Measurements from ENCODE around the gene CNFN.
A peak's percentile ranks its signal among the peaks of the same experiment; 100 is the strongest.

The CNFN gene

DNA sequence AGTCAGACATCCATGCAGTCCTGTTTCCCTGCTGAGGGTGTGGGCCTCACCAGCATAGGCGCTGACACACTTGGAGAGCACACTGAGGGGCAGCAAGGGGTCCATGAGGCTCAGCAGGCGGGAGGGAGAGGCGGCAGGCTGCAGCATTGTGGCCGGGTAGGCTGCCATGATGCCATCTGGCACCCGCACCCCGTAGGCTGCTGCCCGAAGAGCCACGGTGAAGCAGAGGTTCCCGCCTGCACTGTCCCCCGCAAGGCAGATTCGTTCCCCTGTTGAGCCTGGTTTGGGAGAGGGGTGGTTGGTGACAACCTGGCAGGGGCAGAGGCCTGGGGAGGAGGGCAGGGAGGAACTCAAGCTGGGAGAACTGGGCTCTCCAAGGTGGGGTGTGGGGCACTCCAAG is 16.0 kb upstream of the CNFN start:
- Histone ChIP-seq H3K4me3 (ENCODE audit: insufficient read depth in 1 of 2, low read depth in 1 of 2, low read length in 2 of 2) (no peak overlapping the region), H2BK120ac (ENCODE audit: low read depth, low read length) (no peak overlapping the region), H3K14ac (ENCODE audit: low read length in 2 of 2) (no peak overlapping the region), H3K4me1 (ENCODE audit: control insufficient read depth, insufficient read depth, low read depth, low read length) (peaks cover 22% of the 10 kb centered on the region), H3K18ac (ENCODE audit: low read depth in 1 of 2, low read length in 2 of 2) (no peak overlapping the region), H3K23ac (ENCODE audit: low read length in 2 of 2) (no peak overlapping the region), H3K27me3 (ENCODE audit: control insufficient read depth in 1 of 2, insufficient read depth in 1 of 2, low read length in 2 of 2) (no peaks in the 10 kb centered on the region), H3K79me1 (replicated peaks; ENCODE audit: low read length, poor library complexity, severe bottlenecking) (peaks cover 4% of the 10 kb centered on the region), H3K36me3 (ENCODE audit: control insufficient read depth in 1 of 2, insufficient read depth in 2 of 2, low read depth in 1 of 2, low read length in 2 of 2) (peaks cover 0 to 21% of the 10 kb centered on the region in 2 experiments), H2BK15ac (ENCODE audit: low read depth, poor library complexity, severe bottlenecking) (no peak overlapping the region), H3K4me2 (ENCODE audit: low read length, poor library complexity, severe bottlenecking) (no peak overlapping the region), H3K9me3 (ENCODE audit: control insufficient read depth, low read length) (no peaks in the 10 kb centered on the region), H2AFZ (ENCODE audit: low read depth, low read length) (no peak overlapping the region), H4K91ac (ENCODE audit: low read length) (no peak overlapping the region), H2BK5ac (ENCODE audit: low read depth, low read length, poor library complexity, severe bottlenecking) (no peak overlapping the region), H2BK12ac (ENCODE audit: low read length in 2 of 2) (no peak overlapping the region), H3K4ac (ENCODE audit: low read depth in 1 of 2, low read length in 2 of 2) (no peak overlapping the region), H3K27ac (ENCODE audit: low read length, poor library complexity, severe bottlenecking) (no peak overlapping the region), H3K9ac (ENCODE audit: low read length) (no peak overlapping the region), H4K8ac (ENCODE audit: low read length) (no peak overlapping the region), H2AK5ac (ENCODE audit: low read length, severe bottlenecking) (no peak overlapping the region)
- DNase-seq = no peak
- 95% methylated on average over 11 of the region's 11 CpGs for WGBS

DNA sequence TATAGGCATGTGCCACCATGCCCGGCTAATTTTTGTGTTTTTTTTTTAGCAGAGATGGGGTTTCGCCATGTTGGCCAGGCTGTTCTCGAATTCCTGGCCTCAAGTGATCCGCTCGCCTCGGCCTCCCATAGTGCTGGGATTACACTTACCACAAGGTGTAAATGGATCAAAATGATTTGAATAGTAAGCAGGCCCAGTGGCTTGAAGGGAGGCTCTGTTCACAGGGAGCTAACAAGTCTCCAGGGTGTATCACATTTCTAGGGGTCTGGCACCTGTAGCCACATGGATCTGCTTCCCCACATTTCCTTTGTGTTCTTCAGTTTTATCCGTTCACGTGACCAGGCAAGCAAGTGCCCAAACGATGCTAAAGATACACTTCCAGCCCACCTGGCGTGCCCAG is 13.5 kb upstream of the CNFN start:
- Histone ChIP-seq H2BK5ac (ENCODE audit: low read depth, low read length, poor library complexity, severe bottlenecking) (no peak overlapping the region), H2BK120ac (ENCODE audit: low read depth, low read length) (no peak overlapping the region), H3K14ac (ENCODE audit: low read length in 2 of 2) (no peak overlapping the region), H3K9me3 (ENCODE audit: control insufficient read depth, low read length) (no peaks in the 10 kb centered on the region), H3K18ac (ENCODE audit: low read depth in 1 of 2, low read length in 2 of 2) (no peak overlapping the region), H3K4me3 (ENCODE audit: insufficient read depth in 1 of 2, low read depth in 1 of 2, low read length in 2 of 2) (no peak overlapping the region), H3K4me2 (ENCODE audit: low read length, poor library complexity, severe bottlenecking) (no peak overlapping the region), H3K23ac (ENCODE audit: low read length in 2 of 2) (no peak overlapping the region), H4K8ac (ENCODE audit: low read length) (no peak overlapping the region), H3K27ac (ENCODE audit: low read length, poor library complexity, severe bottlenecking) (no peak overlapping the region), H2BK15ac (ENCODE audit: low read depth, poor library complexity, severe bottlenecking) (no peak overlapping the region), H2AK5ac (ENCODE audit: low read length, severe bottlenecking) (no peak overlapping the region), H3K4me1 (ENCODE audit: control insufficient read depth, insufficient read depth, low read depth, low read length) (peaks cover 18% of the 10 kb centered on the region), H3K9ac (ENCODE audit: low read length) (no peak overlapping the region), H2BK12ac (ENCODE audit: low read length in 2 of 2) (no peak overlapping the region), H3K4ac (ENCODE audit: low read depth in 1 of 2, low read length in 2 of 2) (no peak overlapping the region), H3K36me3 (ENCODE audit: control insufficient read depth in 1 of 2, insufficient read depth in 2 of 2, low read depth in 1 of 2, low read length in 2 of 2) (peaks cover 0 to 14% of the 10 kb centered on the region in 2 experiments), H4K91ac (ENCODE audit: low read length) (no peak overlapping the region), H2AFZ (ENCODE audit: low read depth, low read length) (no peak overlapping the region), H3K27me3 (ENCODE audit: control insufficient read depth in 1 of 2, insufficient read depth in 1 of 2, low read length in 2 of 2) (no peaks in the 10 kb centered on the region), H3K79me1 (replicated peaks; ENCODE audit: low read length, poor library complexity, severe bottlenecking) (peaks cover 15% of the 10 kb centered on the region)
- DNase-seq = no peak
- WGBS = 95% methylated on average over 9 of the region's 10 CpGs

DNA sequence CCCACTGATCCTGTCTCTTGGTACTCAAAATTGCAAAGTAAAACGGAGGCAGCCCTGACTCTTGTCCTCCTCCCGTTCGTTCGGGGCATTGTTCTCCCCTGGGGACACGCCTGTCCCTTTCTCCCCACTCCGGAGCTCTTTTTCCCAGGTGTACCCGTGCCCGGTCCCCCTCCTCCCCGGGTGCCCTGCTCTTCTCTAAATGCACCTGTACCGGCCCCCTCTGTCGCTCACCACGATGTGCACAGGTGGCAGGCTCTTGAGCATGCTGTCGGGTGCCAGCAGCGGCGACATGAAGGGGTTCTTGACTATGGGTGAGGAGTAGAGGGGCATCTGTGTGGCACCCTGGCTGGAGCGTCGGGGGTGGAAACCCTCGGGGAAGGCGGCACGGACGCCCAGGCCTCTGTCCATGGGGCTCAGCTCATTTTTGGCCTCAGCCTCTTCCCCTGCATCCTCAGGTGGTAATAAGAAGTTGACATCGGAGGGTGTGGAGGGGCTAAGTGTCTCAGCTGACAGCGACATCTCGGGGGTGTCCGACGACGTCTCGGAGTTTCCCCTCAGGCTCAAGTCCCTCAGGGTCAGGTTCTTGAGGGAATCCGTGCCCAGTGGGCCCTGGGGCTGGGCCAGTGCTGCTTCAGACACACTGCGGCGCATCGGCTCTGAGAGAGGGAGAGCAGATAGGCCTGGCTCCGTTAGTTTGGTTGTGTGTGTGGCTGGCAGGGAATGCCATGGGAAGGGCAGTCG is 12.4 kb upstream of the CNFN start:
- Histone ChIP-seq H3K4me2 (ENCODE audit: low read length, poor library complexity, severe bottlenecking) (peak overlapping the region; percentile 93), H2BK5ac (ENCODE audit: low read depth, low read length, poor library complexity, severe bottlenecking) (no peak overlapping the region), H4K8ac (ENCODE audit: low read length) (no peak overlapping the region), H2AK5ac (ENCODE audit: low read length, severe bottlenecking) (no peak overlapping the region), H3K79me1 (replicated peaks; ENCODE audit: low read length, poor library complexity, severe bottlenecking) (peaks cover 21% of the 10 kb centered on the region), H2BK15ac (ENCODE audit: low read depth, poor library complexity, severe bottlenecking) (no peak overlapping the region), H3K14ac (ENCODE audit: low read length in 2 of 2) (no peak overlapping the region), H3K36me3 (ENCODE audit: control insufficient read depth in 1 of 2, insufficient read depth in 2 of 2, low read depth in 1 of 2, low read length in 2 of 2) (peaks cover 0 to 13% of the 10 kb centered on the region in 2 experiments), H3K4ac (ENCODE audit: low read depth in 1 of 2, low read length in 2 of 2) (no peak overlapping the region), H3K9ac (ENCODE audit: low read length) (peak overlapping the region; percentile 78), H4K91ac (ENCODE audit: low read length) (no peak overlapping the region), H2AFZ (ENCODE audit: low read depth, low read length) (no peak overlapping the region), H3K18ac (ENCODE audit: low read depth in 1 of 2, low read length in 2 of 2) (no peak overlapping the region), H3K4me3 (ENCODE audit: insufficient read depth in 1 of 2, low read depth in 1 of 2, low read length in 2 of 2) (peak overlapping the region; percentile 5 to 79), H3K23ac (ENCODE audit: low read length in 2 of 2) (no peak overlapping the region), H3K27ac (ENCODE audit: low read length, poor library complexity, severe bottlenecking) (no peak overlapping the region), H2BK120ac (ENCODE audit: low read depth, low read length) (no peak overlapping the region), H2BK12ac (ENCODE audit: low read length in 2 of 2) (no peak overlapping the region), H3K9me3 (ENCODE audit: control insufficient read depth, low read length) (no peaks in the 10 kb centered on the region), H3K27me3 (ENCODE audit: control insufficient read depth in 1 of 2, insufficient read depth in 1 of 2, low read length in 2 of 2) (no peaks in the 10 kb centered on the region), H3K4me1 (ENCODE audit: control insufficient read depth, insufficient read depth, low read depth, low read length) (peaks cover 24% of the 10 kb centered on the region)
- 54% methylated on average over 28 of the region's 34 CpGs for WGBS
- no peak for DNase-seq

DNA sequence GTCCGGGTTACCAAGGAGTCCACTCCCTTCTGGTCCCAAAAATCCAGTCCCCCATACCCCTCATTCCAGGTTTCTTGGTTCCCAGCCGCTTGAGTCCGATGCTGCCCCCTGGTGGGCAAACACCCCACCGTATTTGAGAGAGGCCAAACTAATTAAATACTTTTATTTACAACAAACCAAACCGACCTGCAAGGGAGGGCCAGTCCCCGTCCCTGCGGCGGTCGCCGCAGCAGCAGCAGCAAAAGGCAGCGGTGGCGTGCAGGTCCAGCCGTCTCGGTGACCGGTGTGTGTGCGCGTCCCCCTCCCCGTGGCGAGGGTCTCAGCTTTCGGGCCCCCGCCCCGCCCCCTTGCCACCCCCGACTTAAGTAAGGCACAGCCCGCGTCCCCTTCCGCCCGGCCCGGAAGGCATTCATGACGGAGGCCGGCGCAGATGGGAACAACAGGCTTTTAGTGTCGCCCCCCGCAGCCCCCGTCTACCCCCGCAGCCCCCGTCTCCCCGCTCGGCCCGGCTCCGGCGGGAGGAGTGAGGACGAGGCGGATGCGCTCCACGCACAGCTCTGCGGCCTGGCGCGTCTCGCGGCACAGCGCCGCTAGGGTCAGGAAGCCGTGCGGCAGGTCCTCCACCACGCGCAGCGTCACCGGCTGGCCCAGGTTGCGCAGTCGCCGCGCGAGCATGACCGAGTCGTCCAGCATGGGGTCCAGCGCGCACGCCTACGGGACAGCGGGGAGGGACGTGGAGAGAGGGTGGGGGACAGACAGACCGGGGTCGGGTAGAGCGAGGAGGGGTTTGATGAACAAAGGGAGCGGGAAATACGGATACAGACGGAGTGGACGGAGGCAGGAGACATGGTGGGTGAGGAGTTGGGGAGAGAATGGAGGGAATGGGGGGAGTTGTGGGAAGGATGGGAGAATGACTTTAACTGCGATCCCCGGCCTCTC is 11.5 kb upstream of the CNFN start:
- H2AFZ ChIP-seq (ENCODE audit: low read depth, low read length) = peak overlapping the region; percentile 57
- no peak overlapping the region for H3K27ac ChIP-seq (ENCODE audit: low read length, poor library complexity, severe bottlenecking)
- peak overlapping the region in 1 of 2 experiments; percentile 22 for H3K18ac ChIP-seq (ENCODE audit: low read depth in 1 of 2, low read length in 2 of 2)
- peak overlapping the region; percentile 78 for H3K9ac ChIP-seq (ENCODE audit: low read length)
- peak overlapping the region; percentile 11 to 31 for H3K4ac ChIP-seq (ENCODE audit: low read depth in 1 of 2, low read length in 2 of 2)
- no peak overlapping the region for H4K91ac ChIP-seq (ENCODE audit: low read length)
- no peak overlapping the region for H2AK5ac ChIP-seq (ENCODE audit: low read length, severe bottlenecking)
- H3K27me3 ChIP-seq (ENCODE audit: control insufficient read depth in 1 of 2, insufficient read depth in 1 of 2, low read length in 2 of 2) = no peaks in the 10 kb centered on the region
- peaks cover 27% of the 10 kb centered on the region for H3K4me1 ChIP-seq (ENCODE audit: control insufficient read depth, insufficient read depth, low read depth, low read length)
- no peak overlapping the region for H4K8ac ChIP-seq (ENCODE audit: low read length)
- no peak overlapping the region for H2BK12ac ChIP-seq (ENCODE audit: low read length in 2 of 2)
- no peak overlapping the region for H2BK5ac ChIP-seq (ENCODE audit: low read depth, low read length, poor library complexity, severe bottlenecking)
- H3K4me3 ChIP-seq (ENCODE audit: insufficient read depth in 1 of 2, low read depth in 1 of 2, low read length in 2 of 2) = peak overlapping the region; percentile 70 to 79
- under 1% methylated on average over 62 of the region's 80 CpGs for WGBS
- H3K79me1 ChIP-seq (replicated peaks; ENCODE audit: low read length, poor library complexity, severe bottlenecking) = peaks cover 21% of the 10 kb centered on the region
- no peak overlapping the region for H3K14ac ChIP-seq (ENCODE audit: low read length in 2 of 2)
- H3K23ac ChIP-seq (ENCODE audit: low read length in 2 of 2) = no peak overlapping the region
- peak; percentile 76 for DNase-seq
- no peak overlapping the region for H2BK15ac ChIP-seq (ENCODE audit: low read depth, poor library complexity, severe bottlenecking)
- peak overlapping the region; percentile 93 for H3K4me2 ChIP-seq (ENCODE audit: low read length, poor library complexity, severe bottlenecking)
- no peak overlapping the region for H2BK120ac ChIP-seq (ENCODE audit: low read depth, low read length)
- peaks cover 0 to 10% of the 10 kb centered on the region in 2 experiments for H3K36me3 ChIP-seq (ENCODE audit: control insufficient read depth in 1 of 2, insufficient read depth in 2 of 2, low read depth in 1 of 2, low read length in 2 of 2)
- H3K9me3 ChIP-seq (ENCODE audit: control insufficient read depth, low read length) = no peaks in the 10 kb centered on the region

All from mesenchymal stem cell (in vitro differentiated cells and primary cell).